Endothelial cell of umbilical vein (primary cell): ENCODE measurements around the gene DYNC1H1.

Experiments used
- EZH2 ChIP-seq: IDR thresholded peaks from 2 replicates; pipeline ENCODE4 v1.6.1; 2012; ENCODE audit warnings: borderline replicate concordance, low read depth, mild to moderate bottlenecking, moderate library complexity, low read length, inconsistent platforms; ENCODE audit not compliant: severe bottlenecking
- GATA2 ChIP-seq: IDR thresholded peaks from 2 replicates; pipeline ENCODE4 v1.7.0; 2011; ENCODE audit warnings: low read depth, mild to moderate bottlenecking, moderate library complexity, mixed read lengths, low read length; ENCODE audit not compliant: insufficient read length, insufficient read depth
- MAX ChIP-seq: IDR thresholded peaks from 2 replicates; pipeline ENCODE4 v1.6.1; 2011; ENCODE audit not compliant: insufficient read depth, insufficient read length
- POLR2A ChIP-seq: IDR thresholded peaks from 2 replicates; pipeline ENCODE4 v1.6.1; 2012; ENCODE audit warnings: low read depth, mild to moderate bottlenecking, control low read depth, low read length
- POLR2AphosphoS5 ChIP-seq: IDR thresholded peaks from 2 replicates; pipeline ENCODE4 v1.6.1; 2012; ENCODE audit warnings: low read depth, mild to moderate bottlenecking, control low read depth, low read length, moderate library complexity; ENCODE audit not compliant: insufficient read depth
- TF ChIP-seq, protein P1 (sequence below), 2 donors: IDR thresholded peaks; 1 replicate in 1 of 2; 2 replicates in 1 of 2; pipeline ENCODE4 v1.5.1; 2011; ENCODE audit warnings: low read length in 2 of 2, mild to moderate bottlenecking in 2 of 2, moderate library complexity in 2 of 2, control low read depth in 1 of 2, inconsistent platforms in 1 of 2, low read depth in 1 of 2; ENCODE audit not compliant: insufficient read depth in 1 of 2; ENCODE audit errors: extremely low read depth in 1 of 2

DNA sequence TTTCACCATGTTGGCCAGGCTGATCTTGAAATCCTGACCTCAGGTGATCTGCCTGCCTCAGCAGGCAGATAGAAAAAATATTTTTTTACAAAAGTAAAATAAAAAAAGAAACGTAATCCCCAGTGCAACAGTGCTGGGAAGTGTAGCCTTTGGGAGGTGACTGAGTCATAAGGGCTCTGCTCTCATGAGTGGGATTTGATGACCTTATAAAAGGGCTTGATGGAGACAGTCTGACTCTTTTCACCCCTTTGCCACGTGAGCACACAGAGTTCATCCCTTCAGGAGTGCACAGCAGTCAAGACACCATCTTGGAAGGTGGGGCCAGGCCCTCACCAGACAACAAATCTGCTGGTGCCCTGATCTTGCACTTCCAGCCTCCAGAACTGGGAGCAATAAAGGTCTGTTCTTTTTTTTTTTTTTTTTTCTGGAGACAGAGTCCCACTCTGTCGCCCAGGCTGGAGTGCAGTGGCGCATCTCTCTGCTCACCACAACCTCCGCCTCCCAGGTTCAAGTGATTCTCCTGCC, 24.7 kb upstream of the DYNC1H1 start:
- TF ChIP-seq POLR2A: no peak
- TF ChIP-seq, protein P1, sequence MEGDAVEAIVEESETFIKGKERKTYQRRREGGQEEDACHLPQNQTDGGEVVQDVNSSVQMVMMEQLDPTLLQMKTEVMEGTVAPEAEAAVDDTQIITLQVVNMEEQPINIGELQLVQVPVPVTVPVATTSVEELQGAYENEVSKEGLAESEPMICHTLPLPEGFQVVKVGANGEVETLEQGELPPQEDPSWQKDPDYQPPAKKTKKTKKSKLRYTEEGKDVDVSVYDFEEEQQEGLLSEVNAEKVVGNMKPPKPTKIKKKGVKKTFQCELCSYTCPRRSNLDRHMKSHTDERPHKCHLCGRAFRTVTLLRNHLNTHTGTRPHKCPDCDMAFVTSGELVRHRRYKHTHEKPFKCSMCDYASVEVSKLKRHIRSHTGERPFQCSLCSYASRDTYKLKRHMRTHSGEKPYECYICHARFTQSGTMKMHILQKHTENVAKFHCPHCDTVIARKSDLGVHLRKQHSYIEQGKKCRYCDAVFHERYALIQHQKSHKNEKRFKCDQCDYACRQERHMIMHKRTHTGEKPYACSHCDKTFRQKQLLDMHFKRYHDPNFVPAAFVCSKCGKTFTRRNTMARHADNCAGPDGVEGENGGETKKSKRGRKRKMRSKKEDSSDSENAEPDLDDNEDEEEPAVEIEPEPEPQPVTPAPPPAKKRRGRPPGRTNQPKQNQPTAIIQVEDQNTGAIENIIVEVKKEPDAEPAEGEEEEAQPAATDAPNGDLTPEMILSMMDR (IDR thresholded peaks at IDR 0.05; ENCODE audit: extremely low read depth in 1 of 2, insufficient read depth in 1 of 2, low read depth in 1 of 2, low read length in 2 of 2): no peak
- TF ChIP-seq EZH2: no peak
- no peak for TF ChIP-seq POLR2AphosphoS5
- TF ChIP-seq GATA2: no peak
- TF ChIP-seq MAX: no peak
